Measurements from ENCODE around the gene COL18A1. TPM values are rescaled to one million over a fixed set of nuclear protein-coding genes. Genes with fewer than 3 reads are reported as not detected.

The COL18A1 gene
- total and polyA plus RNA-seq, 3 donors from 2014 or later = 53.2 to 165 (median 111) TPM

DNA sequence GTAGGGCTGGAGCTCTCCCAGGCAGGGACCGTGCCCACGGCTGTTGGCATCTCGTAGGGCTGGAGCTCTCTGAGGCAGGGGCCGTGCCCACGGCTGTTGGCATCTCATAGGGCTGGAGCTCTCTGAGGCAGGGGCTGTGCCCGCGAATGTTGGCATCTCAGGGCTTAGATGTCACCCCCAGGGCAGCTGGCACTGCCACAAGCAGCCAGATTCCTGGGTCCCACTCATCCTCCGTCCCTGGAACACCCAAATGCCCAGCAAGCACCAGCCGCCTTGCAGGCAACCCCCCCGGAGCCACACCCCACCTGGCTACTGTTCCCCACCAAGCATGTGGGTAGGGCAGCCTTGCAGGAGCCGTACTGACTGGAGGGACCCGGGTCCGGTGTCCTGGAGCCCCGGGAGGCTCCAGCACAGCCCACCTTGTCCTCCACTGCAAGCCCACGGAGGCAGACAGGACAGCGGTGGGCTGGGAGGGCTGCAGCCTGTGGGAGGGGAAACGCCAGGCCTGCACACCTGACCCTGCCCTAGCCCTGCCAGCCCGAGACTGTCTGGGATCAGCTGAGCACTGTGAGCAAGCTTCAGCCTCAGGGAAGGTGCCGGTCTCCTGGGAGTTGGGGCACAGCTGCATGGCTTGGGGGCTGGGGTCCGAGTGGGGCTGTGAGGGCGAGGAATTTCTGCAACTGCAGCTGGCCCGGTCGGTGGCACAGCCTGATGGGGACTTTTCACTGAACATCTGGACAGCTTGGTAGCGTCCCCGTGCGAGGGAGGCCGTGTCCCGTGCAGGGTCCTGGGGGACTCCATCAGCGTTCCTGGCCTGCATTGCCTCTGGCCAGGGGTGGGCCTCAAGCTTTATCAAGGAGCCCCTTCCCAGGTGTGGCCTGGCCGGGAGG is 53.6 kb downstream of the COL18A1 start:
- no peak overlapping the region for H3K27ac ChIP-seq
- no peak for DNase-seq
- no peak overlapping the region for H3K4me3 ChIP-seq
- no peaks in the 10 kb centered on the region for H3K27me3 ChIP-seq
- intact Hi-C loops (cut with DNase I; ENCODE audit: low total_unique reads) = no loop called here
- H3K4me1 ChIP-seq = peaks cover 2% of the 10 kb centered on the region
- TF ChIP-seq POLR2A (IDR thresholded peaks at IDR 0.05) = no peak
- TF ChIP-seq, protein P1, sequence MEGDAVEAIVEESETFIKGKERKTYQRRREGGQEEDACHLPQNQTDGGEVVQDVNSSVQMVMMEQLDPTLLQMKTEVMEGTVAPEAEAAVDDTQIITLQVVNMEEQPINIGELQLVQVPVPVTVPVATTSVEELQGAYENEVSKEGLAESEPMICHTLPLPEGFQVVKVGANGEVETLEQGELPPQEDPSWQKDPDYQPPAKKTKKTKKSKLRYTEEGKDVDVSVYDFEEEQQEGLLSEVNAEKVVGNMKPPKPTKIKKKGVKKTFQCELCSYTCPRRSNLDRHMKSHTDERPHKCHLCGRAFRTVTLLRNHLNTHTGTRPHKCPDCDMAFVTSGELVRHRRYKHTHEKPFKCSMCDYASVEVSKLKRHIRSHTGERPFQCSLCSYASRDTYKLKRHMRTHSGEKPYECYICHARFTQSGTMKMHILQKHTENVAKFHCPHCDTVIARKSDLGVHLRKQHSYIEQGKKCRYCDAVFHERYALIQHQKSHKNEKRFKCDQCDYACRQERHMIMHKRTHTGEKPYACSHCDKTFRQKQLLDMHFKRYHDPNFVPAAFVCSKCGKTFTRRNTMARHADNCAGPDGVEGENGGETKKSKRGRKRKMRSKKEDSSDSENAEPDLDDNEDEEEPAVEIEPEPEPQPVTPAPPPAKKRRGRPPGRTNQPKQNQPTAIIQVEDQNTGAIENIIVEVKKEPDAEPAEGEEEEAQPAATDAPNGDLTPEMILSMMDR (IDR thresholded peaks at IDR 0.05) = no peak
- no peaks in the 10 kb centered on the region for H3K36me3 ChIP-seq (ENCODE audit: low read depth, missing control alignments)
- 85 to 88% methylated on average over 19 to 30 of the region's 30 CpGs for WGBS, 2 donors
- no peaks in the 10 kb centered on the region for H3K9me3 ChIP-seq

DNA sequence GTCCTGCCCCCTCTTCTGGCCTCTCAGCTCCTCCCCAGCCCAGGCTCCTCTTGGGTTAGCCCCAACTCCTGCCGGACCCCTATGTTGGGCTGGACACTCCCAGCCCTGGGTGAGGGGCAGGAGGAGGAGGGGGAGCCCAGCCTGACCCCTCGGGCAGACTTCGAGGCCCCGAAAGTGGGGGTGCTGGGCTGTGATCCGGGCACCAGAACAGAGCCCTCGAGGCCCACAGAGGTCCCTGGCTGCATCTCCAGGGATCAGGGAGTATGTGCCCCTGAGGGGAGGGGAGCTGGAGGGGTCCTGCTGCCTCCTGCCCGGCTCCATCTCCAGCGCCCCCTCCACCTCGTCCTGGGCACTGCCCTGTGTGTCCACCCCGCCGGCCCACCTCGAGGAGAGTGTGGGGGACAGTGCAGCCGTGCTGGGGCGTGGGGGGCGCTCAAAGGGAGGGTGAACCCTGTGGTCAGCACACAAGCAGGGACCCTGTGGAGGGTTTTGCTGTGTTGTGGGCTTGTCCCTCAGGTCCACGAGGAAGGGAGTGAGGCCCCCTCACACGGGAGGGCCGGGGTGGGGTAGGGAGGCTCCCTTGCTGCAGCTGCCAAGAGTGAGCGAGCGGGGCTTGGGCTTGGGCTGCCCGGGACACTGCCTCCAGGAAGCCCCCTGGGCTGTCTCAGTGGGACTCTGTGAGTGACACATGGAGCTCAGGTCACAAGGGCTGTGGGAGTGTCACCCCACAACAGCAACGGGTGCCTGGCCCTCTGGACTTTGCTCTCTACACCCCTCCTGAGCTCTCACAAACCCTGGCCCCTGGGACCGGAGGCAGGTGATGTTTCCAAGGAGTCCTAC is 54.4 kb downstream of the COL18A1 start:
- H3K27me3 ChIP-seq = no peaks in the 10 kb centered on the region
- H3K4me3 ChIP-seq = no peak overlapping the region
- no peak for TF ChIP-seq POLR2A (IDR thresholded peaks at IDR 0.05)
- TF ChIP-seq, protein P1 (IDR thresholded peaks at IDR 0.05) = no peak
- 78 to 94% methylated on average over 6 to 23 of the region's 23 CpGs for WGBS, 2 donors
- H3K27ac ChIP-seq = no peak overlapping the region
- H3K4me1 ChIP-seq = peaks cover 2% of the 10 kb centered on the region
- no peaks in the 10 kb centered on the region for H3K36me3 ChIP-seq (ENCODE audit: low read depth, missing control alignments)
- intact Hi-C loops (cut with DNase I; ENCODE audit: low total_unique reads) = no loop called here
- no peaks in the 10 kb centered on the region for H3K9me3 ChIP-seq
- DNase-seq = no peak

DNA sequence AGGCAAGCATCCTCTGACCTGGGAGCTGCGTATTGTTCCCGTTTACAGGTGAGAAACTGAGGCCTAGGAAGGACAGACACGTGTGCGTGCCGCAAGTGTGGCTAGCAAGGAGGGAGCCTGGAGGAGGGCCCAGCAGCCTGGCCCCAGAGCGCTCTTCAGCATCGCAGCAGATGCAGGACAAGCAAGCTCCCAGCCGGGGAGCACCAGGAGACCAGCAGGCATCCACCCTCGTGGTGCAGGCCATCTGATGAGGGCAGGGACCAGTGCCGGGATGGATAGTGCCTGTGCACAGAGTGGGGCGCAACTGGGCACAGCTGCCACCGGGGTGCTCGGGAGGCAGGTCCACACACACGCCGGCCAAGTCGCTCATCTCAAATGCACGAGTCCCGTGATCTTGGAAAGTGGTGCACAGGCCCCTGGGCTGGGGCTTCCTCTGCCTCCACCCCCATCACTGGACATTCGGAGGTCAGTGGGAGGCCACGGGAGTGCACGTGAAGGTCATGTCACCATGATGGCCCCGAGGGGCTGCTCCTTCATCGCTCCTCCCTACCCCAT is 55.1 kb downstream of the COL18A1 start:
- Histone ChIP-seq H3K27me3 (no peaks in the 10 kb centered on the region), H3K4me1 (peaks cover under 1% of the 10 kb centered on the region), H3K9me3 (no peaks in the 10 kb centered on the region), H3K36me3 (ENCODE audit: low read depth, missing control alignments) (no peaks in the 10 kb centered on the region), H3K27ac (no peak overlapping the region), H3K4me3 (no peak overlapping the region)
- intact Hi-C loops (cut with DNase I; ENCODE audit: low total_unique reads) = no loop called here
- 91 to 93% methylated on average over 12 to 23 of the region's 23 CpGs for WGBS, 2 donors
- no peak for DNase-seq
- TF ChIP-seq POLR2A (IDR thresholded peaks at IDR 0.05) = no peak
- TF ChIP-seq, protein P1 (IDR thresholded peaks at IDR 0.05) = no peak

DNA sequence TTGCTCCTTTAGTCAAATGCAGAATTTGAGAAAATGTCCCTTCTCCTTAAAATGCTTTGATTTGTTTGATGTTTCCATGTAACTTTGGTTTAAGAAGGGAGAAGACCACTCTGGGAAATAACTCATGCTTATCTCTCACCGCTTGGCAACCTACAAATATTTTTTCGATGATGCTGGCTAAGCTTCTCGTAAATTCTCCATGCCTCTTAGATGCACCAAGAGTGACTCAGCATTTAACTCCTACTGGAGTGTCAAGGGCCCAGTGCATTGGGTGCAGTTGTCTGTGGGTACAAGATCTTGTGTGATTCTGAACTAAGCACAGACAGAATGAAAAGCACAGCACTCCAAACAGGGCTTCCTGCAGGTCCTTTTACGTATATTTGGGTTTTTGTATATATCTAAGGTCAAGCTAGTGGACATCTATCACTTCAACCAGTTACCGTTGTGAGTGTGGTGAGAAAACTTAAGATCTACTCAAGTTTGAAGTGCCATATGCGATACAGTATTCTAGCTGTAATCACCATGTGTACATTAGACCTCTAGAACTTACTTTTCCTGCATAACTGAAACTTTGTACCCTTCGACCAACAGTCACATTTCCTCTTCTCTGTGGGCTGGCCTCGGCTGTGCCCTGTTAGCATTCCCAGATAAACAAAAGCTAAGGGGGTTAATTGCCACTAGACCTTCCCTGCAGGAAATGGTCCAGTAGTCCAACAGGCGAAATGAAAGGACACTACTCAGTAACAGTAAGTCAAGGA is 55.8 kb downstream of the COL18A1 start:
- Histone ChIP-seq H3K27me3 (no peaks in the 10 kb centered on the region), H3K36me3 (ENCODE audit: low read depth, missing control alignments) (no peaks in the 10 kb centered on the region), H3K27ac (no peak overlapping the region), H3K4me1 (no peaks in the 10 kb centered on the region), H3K4me3 (no peak overlapping the region), H3K9me3 (no peaks in the 10 kb centered on the region)
- DNase-seq = no peak
- TF ChIP-seq, protein P1 (IDR thresholded peaks at IDR 0.05) = no peak
- TF ChIP-seq POLR2A (IDR thresholded peaks at IDR 0.05) = no peak
- intact Hi-C loops (cut with DNase I; ENCODE audit: low total_unique reads) = no loop called here
- WGBS, 2 donors = 87 to 92% methylated on average over 9 of the region's 9 CpGs
